ENCODE results near the gene VEGFB.
A peak's percentile ranks its signal among the peaks of the same experiment; 100 is the strongest.

GRCh38 chr11:64241491-64242374 lies 7.3 kb downstream of the VEGFB start:
- TF ChIP-seq CTCF (IDR thresholded peaks at IDR 0.05 in 4 of 5, conservative IDR thresholded peaks at IDR 0.05 in 1 of 5) (peak in 1 of 5 experiments; percentile 14), POLR2A (IDR thresholded peaks at IDR 0.05) (peak; percentile 77)

All from gastrocnemius medialis (tissue), 4 donors.